ENCODE measurements around the gene CCDC158.

The CCDC158 gene

GRCh38 chr4:76272582-76272981 lies 148.4 kb downstream of the CCDC158 start:
- Histone ChIP-seq H3K9ac (ENCODE audit: insufficient read length, low read depth) (no peak overlapping the region), H3K4me1 (ENCODE audit: insufficient read depth, insufficient read length) (no peaks in the 10 kb centered on the region), H3K36me3 (ENCODE audit: insufficient read depth, insufficient read length, low read length) (no peaks in the 10 kb centered on the region), H3K9me3 (ENCODE audit: insufficient read depth, low read length) (no peaks in the 10 kb centered on the region), H3K27me3 (ENCODE audit: insufficient read depth, insufficient read length) (no peaks in the 10 kb centered on the region), H3K4me3 (ENCODE audit: insufficient read length, low read depth) (no peak overlapping the region)
- TF ChIP-seq YY1 (IDR thresholded peaks at IDR 0.05; ENCODE audit: insufficient read depth, insufficient read length) (no peak), ZNF274 (IDR thresholded peaks at IDR 0.05; ENCODE audit: low read depth, low read length) (no peak), SUZ12 (IDR thresholded peaks at IDR 0.05; ENCODE audit: extremely low read depth, insufficient read depth, insufficient read length) (no peak)
- no peak for DNase-seq (ENCODE audit: low read depth, low spot score)

- Histone ChIP-seq H3K4me1 (ENCODE audit: insufficient read depth, insufficient read length) (no peaks in the 10 kb centered on the region), H3K4me3 (ENCODE audit: insufficient read length, low read depth) (no peak overlapping the region), H3K36me3 (ENCODE audit: insufficient read depth, insufficient read length, low read length) (no peaks in the 10 kb centered on the region), H3K9me3 (ENCODE audit: insufficient read depth, low read length) (no peaks in the 10 kb centered on the region), H3K9ac (ENCODE audit: insufficient read length, low read depth) (no peak overlapping the region), H3K27me3 (ENCODE audit: insufficient read depth, insufficient read length) (no peaks in the 10 kb centered on the region)
- TF ChIP-seq YY1 (IDR thresholded peaks at IDR 0.05; ENCODE audit: insufficient read depth, insufficient read length) (no peak), ZNF274 (IDR thresholded peaks at IDR 0.05; ENCODE audit: low read depth, low read length) (no peak), SUZ12 (IDR thresholded peaks at IDR 0.05; ENCODE audit: extremely low read depth, insufficient read depth, insufficient read length) (no peak)
- DNase-seq (ENCODE audit: low read depth, low spot score): no peak
Observed at GRCh38 chr4:76272073-76272472, 148.9 kb downstream of the CCDC158 start.

- no peaks in the 10 kb centered on the region for H3K27me3 ChIP-seq (ENCODE audit: insufficient read depth, insufficient read length)
- DNase-seq (ENCODE audit: low read depth, low spot score): no peak
- no peak overlapping the region for H3K4me3 ChIP-seq (ENCODE audit: insufficient read length, low read depth)
- no peaks in the 10 kb centered on the region for H3K36me3 ChIP-seq (ENCODE audit: insufficient read depth, insufficient read length, low read length)
- H3K9ac ChIP-seq (ENCODE audit: insufficient read length, low read depth): no peak overlapping the region
- no peaks in the 10 kb centered on the region for H3K4me1 ChIP-seq (ENCODE audit: insufficient read depth, insufficient read length)
- H3K9me3 ChIP-seq (ENCODE audit: insufficient read depth, low read length): no peaks in the 10 kb centered on the region
- TF ChIP-seq SUZ12 (IDR thresholded peaks at IDR 0.05; ENCODE audit: extremely low read depth, insufficient read depth, insufficient read length) (no peak), YY1 (IDR thresholded peaks at IDR 0.05; ENCODE audit: insufficient read depth, insufficient read length) (no peak), ZNF274 (IDR thresholded peaks at IDR 0.05; ENCODE audit: low read depth, low read length) (no peak)
Observed at GRCh38 chr4:76271248-76271647, 149.7 kb downstream of the CCDC158 start.

- no peak for DNase-seq (ENCODE audit: low read depth, low spot score)
- no peak for TF ChIP-seq SUZ12 (IDR thresholded peaks at IDR 0.05; ENCODE audit: extremely low read depth, insufficient read depth, insufficient read length)
- TF ChIP-seq ZNF274 (IDR thresholded peaks at IDR 0.05; ENCODE audit: low read depth, low read length): no peak
- no peak for TF ChIP-seq YY1 (IDR thresholded peaks at IDR 0.05; ENCODE audit: insufficient read depth, insufficient read length)
- Histone ChIP-seq H3K36me3 (ENCODE audit: insufficient read depth, insufficient read length, low read length) (no peaks in the 10 kb centered on the region), H3K9ac (ENCODE audit: insufficient read length, low read depth) (no peak overlapping the region), H3K9me3 (ENCODE audit: insufficient read depth, low read length) (no peaks in the 10 kb centered on the region), H3K27me3 (ENCODE audit: insufficient read depth, insufficient read length) (no peaks in the 10 kb centered on the region), H3K4me3 (ENCODE audit: insufficient read length, low read depth) (no peak overlapping the region), H3K4me1 (ENCODE audit: insufficient read depth, insufficient read length) (no peaks in the 10 kb centered on the region)
Observed at GRCh38 chr4:76270244-76271175, 150.4 kb downstream of the CCDC158 start.

GRCh38 chr4:76267811-76268210 lies 153.1 kb downstream of the CCDC158 start:
- H3K4me1 ChIP-seq (ENCODE audit: insufficient read depth, insufficient read length): no peaks in the 10 kb centered on the region
- no peak overlapping the region for H3K9ac ChIP-seq (ENCODE audit: insufficient read length, low read depth)
- no peak for DNase-seq (ENCODE audit: low read depth, low spot score)
- TF ChIP-seq ZNF274 (IDR thresholded peaks at IDR 0.05; ENCODE audit: low read depth, low read length) (no peak), YY1 (IDR thresholded peaks at IDR 0.05; ENCODE audit: insufficient read depth, insufficient read length) (no peak), SUZ12 (IDR thresholded peaks at IDR 0.05; ENCODE audit: extremely low read depth, insufficient read depth, insufficient read length) (no peak)
- no peak overlapping the region for H3K4me3 ChIP-seq (ENCODE audit: insufficient read length, low read depth)
- H3K27me3 ChIP-seq (ENCODE audit: insufficient read depth, insufficient read length): no peaks in the 10 kb centered on the region
- no peaks in the 10 kb centered on the region for H3K36me3 ChIP-seq (ENCODE audit: insufficient read depth, insufficient read length, low read length)
- H3K9me3 ChIP-seq (ENCODE audit: insufficient read depth, low read length): no peaks in the 10 kb centered on the region

GRCh38 chr4:76266627-76267026 lies 154.3 kb downstream of the CCDC158 start:
- Histone ChIP-seq H3K9me3 (ENCODE audit: insufficient read depth, low read length) (no peaks in the 10 kb centered on the region), H3K4me1 (ENCODE audit: insufficient read depth, insufficient read length) (no peaks in the 10 kb centered on the region), H3K27me3 (ENCODE audit: insufficient read depth, insufficient read length) (no peaks in the 10 kb centered on the region), H3K9ac (ENCODE audit: insufficient read length, low read depth) (no peak overlapping the region), H3K4me3 (ENCODE audit: insufficient read length, low read depth) (no peak overlapping the region), H3K36me3 (ENCODE audit: insufficient read depth, insufficient read length, low read length) (no peaks in the 10 kb centered on the region)
- DNase-seq (ENCODE audit: low read depth, low spot score): no peak
- TF ChIP-seq YY1 (IDR thresholded peaks at IDR 0.05; ENCODE audit: insufficient read depth, insufficient read length): no peak

- H3K27me3 ChIP-seq (ENCODE audit: insufficient read depth, insufficient read length): no peaks in the 10 kb centered on the region
- H3K9ac ChIP-seq (ENCODE audit: insufficient read length, low read depth): no peak overlapping the region
- DNase-seq (ENCODE audit: low read depth, low spot score): no peak
- no peak overlapping the region for H3K4me3 ChIP-seq (ENCODE audit: insufficient read length, low read depth)
- no peaks in the 10 kb centered on the region for H3K9me3 ChIP-seq (ENCODE audit: insufficient read depth, low read length)
- H3K36me3 ChIP-seq (ENCODE audit: insufficient read depth, insufficient read length, low read length): no peaks in the 10 kb centered on the region
- TF ChIP-seq YY1 (IDR thresholded peaks at IDR 0.05; ENCODE audit: insufficient read depth, insufficient read length) (no peak), ZNF274 (IDR thresholded peaks at IDR 0.05; ENCODE audit: low read depth, low read length) (no peak), SUZ12 (IDR thresholded peaks at IDR 0.05; ENCODE audit: extremely low read depth, insufficient read depth, insufficient read length) (no peak)
- H3K4me1 ChIP-seq (ENCODE audit: insufficient read depth, insufficient read length): no peaks in the 10 kb centered on the region
Observed at GRCh38 chr4:76265631-76266218, 155.2 kb downstream of the CCDC158 start.
